ENCODE results near the gene KLF7.

DNA sequence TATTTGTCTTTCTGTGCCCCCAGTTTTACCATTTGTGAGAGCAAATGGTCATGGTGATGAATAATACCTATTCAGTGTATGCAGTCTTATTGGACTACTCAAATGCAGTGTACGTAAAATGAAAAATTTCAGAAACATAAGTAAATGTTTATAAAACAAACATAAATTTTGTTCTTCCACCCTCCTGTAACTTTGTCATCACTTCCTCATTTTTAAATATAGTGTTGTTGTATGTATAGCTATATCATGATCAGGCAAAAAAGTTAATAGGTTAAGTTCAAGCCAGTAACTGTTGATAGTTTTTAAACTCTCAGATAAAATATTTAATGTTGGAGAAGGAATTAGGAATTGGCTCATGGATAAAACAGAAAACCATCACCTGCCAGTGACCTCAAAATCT, 93.2 kb downstream of the KLF7 start:
- TF ChIP-seq, protein P1, sequence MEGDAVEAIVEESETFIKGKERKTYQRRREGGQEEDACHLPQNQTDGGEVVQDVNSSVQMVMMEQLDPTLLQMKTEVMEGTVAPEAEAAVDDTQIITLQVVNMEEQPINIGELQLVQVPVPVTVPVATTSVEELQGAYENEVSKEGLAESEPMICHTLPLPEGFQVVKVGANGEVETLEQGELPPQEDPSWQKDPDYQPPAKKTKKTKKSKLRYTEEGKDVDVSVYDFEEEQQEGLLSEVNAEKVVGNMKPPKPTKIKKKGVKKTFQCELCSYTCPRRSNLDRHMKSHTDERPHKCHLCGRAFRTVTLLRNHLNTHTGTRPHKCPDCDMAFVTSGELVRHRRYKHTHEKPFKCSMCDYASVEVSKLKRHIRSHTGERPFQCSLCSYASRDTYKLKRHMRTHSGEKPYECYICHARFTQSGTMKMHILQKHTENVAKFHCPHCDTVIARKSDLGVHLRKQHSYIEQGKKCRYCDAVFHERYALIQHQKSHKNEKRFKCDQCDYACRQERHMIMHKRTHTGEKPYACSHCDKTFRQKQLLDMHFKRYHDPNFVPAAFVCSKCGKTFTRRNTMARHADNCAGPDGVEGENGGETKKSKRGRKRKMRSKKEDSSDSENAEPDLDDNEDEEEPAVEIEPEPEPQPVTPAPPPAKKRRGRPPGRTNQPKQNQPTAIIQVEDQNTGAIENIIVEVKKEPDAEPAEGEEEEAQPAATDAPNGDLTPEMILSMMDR (IDR thresholded peaks at IDR 0.05; ENCODE audit: low read depth, low read length, missing input control) = no peak
- no peak for TF ChIP-seq RAD21 (IDR thresholded peaks at IDR 0.05)
- TF ChIP-seq, protein P2, sequence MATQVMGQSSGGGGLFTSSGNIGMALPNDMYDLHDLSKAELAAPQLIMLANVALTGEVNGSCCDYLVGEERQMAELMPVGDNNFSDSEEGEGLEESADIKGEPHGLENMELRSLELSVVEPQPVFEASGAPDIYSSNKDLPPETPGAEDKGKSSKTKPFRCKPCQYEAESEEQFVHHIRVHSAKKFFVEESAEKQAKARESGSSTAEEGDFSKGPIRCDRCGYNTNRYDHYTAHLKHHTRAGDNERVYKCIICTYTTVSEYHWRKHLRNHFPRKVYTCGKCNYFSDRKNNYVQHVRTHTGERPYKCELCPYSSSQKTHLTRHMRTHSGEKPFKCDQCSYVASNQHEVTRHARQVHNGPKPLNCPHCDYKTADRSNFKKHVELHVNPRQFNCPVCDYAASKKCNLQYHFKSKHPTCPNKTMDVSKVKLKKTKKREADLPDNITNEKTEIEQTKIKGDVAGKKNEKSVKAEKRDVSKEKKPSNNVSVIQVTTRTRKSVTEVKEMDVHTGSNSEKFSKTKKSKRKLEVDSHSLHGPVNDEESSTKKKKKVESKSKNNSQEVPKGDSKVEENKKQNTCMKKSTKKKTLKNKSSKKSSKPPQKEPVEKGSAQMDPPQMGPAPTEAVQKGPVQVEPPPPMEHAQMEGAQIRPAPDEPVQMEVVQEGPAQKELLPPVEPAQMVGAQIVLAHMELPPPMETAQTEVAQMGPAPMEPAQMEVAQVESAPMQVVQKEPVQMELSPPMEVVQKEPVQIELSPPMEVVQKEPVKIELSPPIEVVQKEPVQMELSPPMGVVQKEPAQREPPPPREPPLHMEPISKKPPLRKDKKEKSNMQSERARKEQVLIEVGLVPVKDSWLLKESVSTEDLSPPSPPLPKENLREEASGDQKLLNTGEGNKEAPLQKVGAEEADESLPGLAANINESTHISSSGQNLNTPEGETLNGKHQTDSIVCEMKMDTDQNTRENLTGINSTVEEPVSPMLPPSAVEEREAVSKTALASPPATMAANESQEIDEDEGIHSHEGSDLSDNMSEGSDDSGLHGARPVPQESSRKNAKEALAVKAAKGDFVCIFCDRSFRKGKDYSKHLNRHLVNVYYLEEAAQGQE (IDR thresholded peaks at IDR 0.05) = no peak
- TF ChIP-seq FOXA1 (IDR thresholded peaks at IDR 0.05) = no peak
- TF ChIP-seq RXRA (IDR thresholded peaks at IDR 0.05) = no peak
- TF ChIP-seq, protein P3, sequence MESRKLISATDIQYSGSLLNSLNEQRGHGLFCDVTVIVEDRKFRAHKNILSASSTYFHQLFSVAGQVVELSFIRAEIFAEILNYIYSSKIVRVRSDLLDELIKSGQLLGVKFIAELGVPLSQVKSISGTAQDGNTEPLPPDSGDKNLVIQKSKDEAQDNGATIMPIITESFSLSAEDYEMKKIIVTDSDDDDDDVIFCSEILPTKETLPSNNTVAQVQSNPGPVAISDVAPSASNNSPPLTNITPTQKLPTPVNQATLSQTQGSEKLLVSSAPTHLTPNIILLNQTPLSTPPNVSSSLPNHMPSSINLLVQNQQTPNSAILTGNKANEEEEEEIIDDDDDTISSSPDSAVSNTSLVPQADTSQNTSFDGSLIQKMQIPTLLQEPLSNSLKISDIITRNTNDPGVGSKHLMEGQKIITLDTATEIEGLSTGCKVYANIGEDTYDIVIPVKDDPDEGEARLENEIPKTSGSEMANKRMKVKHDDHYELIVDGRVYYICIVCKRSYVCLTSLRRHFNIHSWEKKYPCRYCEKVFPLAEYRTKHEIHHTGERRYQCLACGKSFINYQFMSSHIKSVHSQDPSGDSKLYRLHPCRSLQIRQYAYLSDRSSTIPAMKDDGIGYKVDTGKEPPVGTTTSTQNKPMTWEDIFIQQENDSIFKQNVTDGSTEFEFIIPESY (IDR thresholded peaks at IDR 0.05) = no peak
- no peak for TF ChIP-seq TAF1 (conservative IDR thresholded peaks at IDR 0.05)
- TF ChIP-seq GABPA (IDR thresholded peaks at IDR 0.05 in 1 of 2, conservative IDR thresholded peaks at IDR 0.05 in 1 of 2) = no peak

Data from liver (tissue), 3 donors.